ENCODE data around the gene TRIM63. TPM values are rescaled to one million over a fixed set of nuclear protein-coding genes. Genes with fewer than 3 reads are reported as not detected.

The TRIM63 gene
- total and polyA plus RNA-seq, 2 of the 8 experiments (the other 6 are each of a cell fraction or from before 2014, with no cell fraction given): not detected

DNA sequence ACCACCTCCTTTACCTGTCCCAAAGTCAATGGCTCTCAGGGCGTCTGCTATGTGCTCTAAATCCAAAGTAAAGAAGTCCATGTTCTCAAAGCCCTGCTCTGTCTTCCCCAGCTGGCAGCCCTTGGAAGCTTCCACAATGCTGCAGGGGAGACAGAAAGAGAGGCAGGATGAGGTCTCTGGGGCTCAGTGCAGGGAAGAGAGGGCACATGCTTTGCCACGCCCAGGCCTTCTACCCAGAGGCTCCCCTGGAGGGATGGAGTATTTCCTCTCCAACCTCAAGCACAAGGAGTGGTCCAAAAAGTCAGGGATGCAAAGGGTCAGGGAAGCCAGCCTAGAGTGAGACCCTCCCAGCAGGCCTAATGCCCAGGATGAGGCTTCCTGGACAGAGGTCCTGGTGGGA lies 10.2 kb downstream of the TRIM63 start (continued):
- TF ChIP-seq, protein P1, sequence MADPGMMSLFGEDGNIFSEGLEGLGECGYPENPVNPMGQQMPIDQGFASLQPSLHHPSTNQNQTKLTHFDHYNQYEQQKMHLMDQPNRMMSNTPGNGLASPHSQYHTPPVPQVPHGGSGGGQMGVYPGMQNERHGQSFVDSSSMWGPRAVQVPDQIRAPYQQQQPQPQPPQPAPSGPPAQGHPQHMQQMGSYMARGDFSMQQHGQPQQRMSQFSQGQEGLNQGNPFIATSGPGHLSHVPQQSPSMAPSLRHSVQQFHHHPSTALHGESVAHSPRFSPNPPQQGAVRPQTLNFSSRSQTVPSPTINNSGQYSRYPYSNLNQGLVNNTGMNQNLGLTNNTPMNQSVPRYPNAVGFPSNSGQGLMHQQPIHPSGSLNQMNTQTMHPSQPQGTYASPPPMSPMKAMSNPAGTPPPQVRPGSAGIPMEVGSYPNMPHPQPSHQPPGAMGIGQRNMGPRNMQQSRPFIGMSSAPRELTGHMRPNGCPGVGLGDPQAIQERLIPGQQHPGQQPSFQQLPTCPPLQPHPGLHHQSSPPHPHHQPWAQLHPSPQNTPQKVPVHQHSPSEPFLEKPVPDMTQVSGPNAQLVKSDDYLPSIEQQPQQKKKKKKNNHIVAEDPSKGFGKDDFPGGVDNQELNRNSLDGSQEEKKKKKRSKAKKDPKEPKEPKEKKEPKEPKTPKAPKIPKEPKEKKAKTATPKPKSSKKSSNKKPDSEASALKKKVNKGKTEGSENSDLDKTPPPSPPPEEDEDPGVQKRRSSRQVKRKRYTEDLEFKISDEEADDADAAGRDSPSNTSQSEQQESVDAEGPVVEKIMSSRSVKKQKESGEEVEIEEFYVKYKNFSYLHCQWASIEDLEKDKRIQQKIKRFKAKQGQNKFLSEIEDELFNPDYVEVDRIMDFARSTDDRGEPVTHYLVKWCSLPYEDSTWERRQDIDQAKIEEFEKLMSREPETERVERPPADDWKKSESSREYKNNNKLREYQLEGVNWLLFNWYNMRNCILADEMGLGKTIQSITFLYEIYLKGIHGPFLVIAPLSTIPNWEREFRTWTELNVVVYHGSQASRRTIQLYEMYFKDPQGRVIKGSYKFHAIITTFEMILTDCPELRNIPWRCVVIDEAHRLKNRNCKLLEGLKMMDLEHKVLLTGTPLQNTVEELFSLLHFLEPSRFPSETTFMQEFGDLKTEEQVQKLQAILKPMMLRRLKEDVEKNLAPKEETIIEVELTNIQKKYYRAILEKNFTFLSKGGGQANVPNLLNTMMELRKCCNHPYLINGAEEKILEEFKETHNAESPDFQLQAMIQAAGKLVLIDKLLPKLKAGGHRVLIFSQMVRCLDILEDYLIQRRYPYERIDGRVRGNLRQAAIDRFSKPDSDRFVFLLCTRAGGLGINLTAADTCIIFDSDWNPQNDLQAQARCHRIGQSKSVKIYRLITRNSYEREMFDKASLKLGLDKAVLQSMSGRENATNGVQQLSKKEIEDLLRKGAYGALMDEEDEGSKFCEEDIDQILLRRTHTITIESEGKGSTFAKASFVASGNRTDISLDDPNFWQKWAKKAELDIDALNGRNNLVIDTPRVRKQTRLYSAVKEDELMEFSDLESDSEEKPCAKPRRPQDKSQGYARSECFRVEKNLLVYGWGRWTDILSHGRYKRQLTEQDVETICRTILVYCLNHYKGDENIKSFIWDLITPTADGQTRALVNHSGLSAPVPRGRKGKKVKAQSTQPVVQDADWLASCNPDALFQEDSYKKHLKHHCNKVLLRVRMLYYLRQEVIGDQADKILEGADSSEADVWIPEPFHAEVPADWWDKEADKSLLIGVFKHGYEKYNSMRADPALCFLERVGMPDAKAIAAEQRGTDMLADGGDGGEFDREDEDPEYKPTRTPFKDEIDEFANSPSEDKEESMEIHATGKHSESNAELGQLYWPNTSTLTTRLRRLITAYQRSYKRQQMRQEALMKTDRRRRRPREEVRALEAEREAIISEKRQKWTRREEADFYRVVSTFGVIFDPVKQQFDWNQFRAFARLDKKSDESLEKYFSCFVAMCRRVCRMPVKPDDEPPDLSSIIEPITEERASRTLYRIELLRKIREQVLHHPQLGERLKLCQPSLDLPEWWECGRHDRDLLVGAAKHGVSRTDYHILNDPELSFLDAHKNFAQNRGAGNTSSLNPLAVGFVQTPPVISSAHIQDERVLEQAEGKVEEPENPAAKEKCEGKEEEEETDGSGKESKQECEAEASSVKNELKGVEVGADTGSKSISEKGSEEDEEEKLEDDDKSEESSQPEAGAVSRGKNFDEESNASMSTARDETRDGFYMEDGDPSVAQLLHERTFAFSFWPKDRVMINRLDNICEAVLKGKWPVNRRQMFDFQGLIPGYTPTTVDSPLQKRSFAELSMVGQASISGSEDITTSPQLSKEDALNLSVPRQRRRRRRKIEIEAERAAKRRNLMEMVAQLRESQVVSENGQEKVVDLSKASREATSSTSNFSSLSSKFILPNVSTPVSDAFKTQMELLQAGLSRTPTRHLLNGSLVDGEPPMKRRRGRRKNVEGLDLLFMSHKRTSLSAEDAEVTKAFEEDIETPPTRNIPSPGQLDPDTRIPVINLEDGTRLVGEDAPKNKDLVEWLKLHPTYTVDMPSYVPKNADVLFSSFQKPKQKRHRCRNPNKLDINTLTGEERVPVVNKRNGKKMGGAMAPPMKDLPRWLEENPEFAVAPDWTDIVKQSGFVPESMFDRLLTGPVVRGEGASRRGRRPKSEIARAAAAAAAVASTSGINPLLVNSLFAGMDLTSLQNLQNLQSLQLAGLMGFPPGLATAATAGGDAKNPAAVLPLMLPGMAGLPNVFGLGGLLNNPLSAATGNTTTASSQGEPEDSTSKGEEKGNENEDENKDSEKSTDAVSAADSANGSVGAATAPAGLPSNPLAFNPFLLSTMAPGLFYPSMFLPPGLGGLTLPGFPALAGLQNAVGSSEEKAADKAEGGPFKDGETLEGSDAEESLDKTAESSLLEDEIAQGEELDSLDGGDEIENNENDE (IDR thresholded peaks at IDR 0.05; ENCODE audit: insufficient replicate concordance, low read length): no peak

All from H1 (cell line).